Stimulated activated effector memory CD8-positive, alpha-beta T cell treated with anti-CD3 and anti-CD28 coated beads, Interleukin-12 subunit alpha, Interleukin-12 subunit beta, amount 100 ng/mL, for 72 hours (primary cell): ENCODE results near the gene HPCAL1.

Experiments
- ATAC-seq: fragments of 150-1000 bp; cut with Tn5 transposase; 2 replicates; pipeline ENCODE4 v1.10.0; 2021
- DNase-seq, 2 donors: peaks; one replicate each; pipeline ENCODE4 v3.0.0; 2021 to 2022; ENCODE audit warnings: low spot score in 2 of 2
- H3K27ac Mint-ChIP-seq: one replicate; pipeline ENCODE4 v1.8.0; 2022; ENCODE audit warnings: mild to moderate bottlenecking, mixed read lengths
- H3K36me3 Mint-ChIP-seq: one replicate; pipeline ENCODE4 v1.8.0; 2022; ENCODE audit warnings: mild to moderate bottlenecking, mixed read lengths
- H3K4me1 Mint-ChIP-seq: one replicate; pipeline ENCODE4 v1.8.0; 2022; ENCODE audit warnings: mixed read lengths
- H3K4me3 Mint-ChIP-seq: one replicate; pipeline ENCODE4 v1.8.0; 2022; ENCODE audit warnings: mild to moderate bottlenecking, mixed read lengths
- H3K9me3 Mint-ChIP-seq: one replicate; pipeline ENCODE4 v1.8.0; 2022; ENCODE audit warnings: mixed read lengths

HPCAL1 gene

DNA sequence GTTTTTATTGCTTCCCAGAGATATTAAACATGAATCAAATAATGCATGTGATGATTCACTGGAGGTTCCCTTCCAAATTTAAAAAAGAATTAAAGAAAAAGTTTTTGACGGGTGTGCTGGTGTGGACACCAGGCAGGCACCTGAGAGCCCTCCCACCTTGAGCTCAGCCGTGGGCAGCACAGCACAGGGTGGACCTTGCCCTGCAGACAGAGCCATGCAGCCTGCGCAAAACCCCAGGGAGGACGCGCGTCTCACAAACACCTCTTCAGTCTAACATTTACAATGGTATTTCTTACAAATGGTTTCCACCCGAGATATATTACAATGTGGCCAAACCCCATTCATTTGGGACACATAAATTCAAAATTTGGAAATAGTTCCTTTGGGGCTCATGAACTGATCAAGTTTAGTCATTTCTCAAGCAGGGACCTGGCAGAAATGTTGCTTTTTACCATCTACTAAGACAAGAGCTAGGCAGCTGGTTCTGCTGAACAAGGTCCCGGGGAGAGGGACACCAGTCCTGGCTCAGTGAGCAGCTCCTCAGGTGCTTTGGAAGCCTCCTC is 100.0 kb downstream of the HPCAL1 start:
- DNase-seq (no peak), ATAC-seq (no peak)
- peaks cover 79% of the 10 kb centered on the region for H3K36me3 Mint-ChIP-seq
- H3K4me1 Mint-ChIP-seq, result peaks cover 60% of the 10 kb centered on the region
- no peaks in the 10 kb centered on the region for H3K9me3 Mint-ChIP-seq
- H3K4me3 Mint-ChIP-seq, result no peak overlapping the region
- peak overlapping the region; percentile 88 for H3K27ac Mint-ChIP-seq

DNA sequence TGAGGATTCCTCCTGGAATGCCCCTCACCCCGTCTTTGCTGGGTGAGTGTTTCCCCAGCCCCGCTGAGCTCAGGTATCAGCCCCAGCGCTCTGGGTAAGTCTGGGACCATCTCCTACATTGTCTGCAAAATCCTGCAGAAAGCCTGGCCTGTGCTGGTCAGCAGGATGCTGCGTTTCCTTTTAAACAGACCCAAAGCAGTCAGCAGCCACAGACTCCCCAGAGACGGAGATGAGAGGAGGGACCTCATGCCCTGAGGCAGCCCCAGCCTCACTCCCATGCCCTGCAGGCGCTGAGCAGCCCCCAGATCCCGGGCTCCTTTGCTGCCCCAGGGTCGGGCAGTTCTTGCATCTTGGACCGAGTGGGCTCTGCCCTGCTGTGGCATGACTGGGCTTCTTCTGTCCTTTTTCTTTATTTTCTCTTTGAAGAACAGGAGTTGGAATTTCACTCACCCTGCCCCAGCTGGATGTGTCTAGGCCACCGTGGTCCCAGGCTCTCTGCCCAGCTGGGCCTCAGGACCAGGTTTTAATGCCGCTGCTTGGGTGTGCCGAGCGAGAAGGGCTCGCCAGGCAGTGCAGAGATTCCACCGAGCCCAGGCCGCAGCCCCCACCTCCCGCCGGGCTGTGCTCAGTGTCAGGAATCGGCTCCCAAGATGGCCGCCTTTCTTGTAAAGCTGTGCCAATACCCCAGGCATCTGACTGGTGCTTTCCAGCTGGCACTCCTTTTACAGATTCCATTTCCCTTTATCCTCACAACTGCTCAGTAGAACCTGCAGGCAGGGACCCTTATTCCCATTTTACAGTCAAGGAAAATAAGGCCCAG is 101.8 kb downstream of the HPCAL1 start:
- ATAC-seq, result no peak
- no peak for DNase-seq
- no peaks in the 10 kb centered on the region for H3K9me3 Mint-ChIP-seq
- H3K27ac Mint-ChIP-seq, result peak overlapping the region; percentile 7
- H3K4me1 Mint-ChIP-seq, result peaks cover 75% of the 10 kb centered on the region
- H3K36me3 Mint-ChIP-seq, result peaks cover 79% of the 10 kb centered on the region
- no peak overlapping the region for H3K4me3 Mint-ChIP-seq

DNA sequence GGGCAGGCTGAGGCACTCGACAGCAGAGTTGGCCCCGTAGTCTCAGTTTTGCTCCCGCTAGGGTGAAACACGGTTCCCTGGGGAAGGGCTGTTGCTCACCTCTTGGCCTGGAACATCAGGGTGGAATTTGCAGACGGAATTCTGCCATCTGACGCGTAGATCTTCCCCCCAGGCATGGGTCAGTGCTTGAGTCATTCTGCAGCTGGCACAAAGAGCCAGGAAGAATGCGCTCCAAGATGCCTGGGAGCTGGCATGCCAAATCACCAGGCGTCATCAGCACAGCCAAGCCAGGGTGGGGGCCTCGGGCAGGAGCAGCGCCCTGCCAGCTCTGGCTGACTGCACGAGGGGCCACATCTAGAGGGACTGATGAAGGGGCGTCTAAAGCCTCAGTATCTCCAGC is 102.7 kb downstream of the HPCAL1 start:
- Mint-ChIP-seq H3K36me3 (peaks cover 79% of the 10 kb centered on the region), H3K4me3 (no peak overlapping the region), H3K27ac (no peak overlapping the region), H3K9me3 (no peaks in the 10 kb centered on the region), H3K4me1 (peaks cover 66% of the 10 kb centered on the region)
- ATAC-seq (no peak), DNase-seq (no peak)

DNA sequence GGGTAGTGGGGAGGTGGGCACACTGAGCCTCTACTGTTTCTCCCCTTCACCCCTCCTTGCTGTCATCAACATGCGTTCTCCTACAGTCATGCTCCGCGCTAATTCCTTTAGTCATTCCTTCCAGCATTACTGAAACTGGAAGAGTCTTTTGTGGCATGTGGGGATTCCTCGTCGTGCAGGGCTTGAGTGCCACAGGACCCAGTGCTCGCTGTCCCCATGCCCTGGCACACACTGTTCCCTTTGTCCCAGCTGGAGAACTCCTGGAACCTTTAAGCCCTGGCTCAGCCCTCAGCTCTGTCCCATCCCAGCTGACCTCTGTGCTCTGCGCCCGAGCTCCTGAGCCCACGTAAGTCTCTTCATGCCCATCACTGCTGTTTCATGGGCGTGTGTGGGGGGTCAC is 103.3 kb downstream of the HPCAL1 start:
- peaks cover 60% of the 10 kb centered on the region for H3K4me1 Mint-ChIP-seq
- ATAC-seq (no peak), DNase-seq (no peak)
- H3K9me3 Mint-ChIP-seq, result no peaks in the 10 kb centered on the region
- H3K27ac Mint-ChIP-seq, result peak overlapping the region; percentile 64
- H3K4me3 Mint-ChIP-seq, result no peak overlapping the region
- peaks cover 76% of the 10 kb centered on the region for H3K36me3 Mint-ChIP-seq

DNA sequence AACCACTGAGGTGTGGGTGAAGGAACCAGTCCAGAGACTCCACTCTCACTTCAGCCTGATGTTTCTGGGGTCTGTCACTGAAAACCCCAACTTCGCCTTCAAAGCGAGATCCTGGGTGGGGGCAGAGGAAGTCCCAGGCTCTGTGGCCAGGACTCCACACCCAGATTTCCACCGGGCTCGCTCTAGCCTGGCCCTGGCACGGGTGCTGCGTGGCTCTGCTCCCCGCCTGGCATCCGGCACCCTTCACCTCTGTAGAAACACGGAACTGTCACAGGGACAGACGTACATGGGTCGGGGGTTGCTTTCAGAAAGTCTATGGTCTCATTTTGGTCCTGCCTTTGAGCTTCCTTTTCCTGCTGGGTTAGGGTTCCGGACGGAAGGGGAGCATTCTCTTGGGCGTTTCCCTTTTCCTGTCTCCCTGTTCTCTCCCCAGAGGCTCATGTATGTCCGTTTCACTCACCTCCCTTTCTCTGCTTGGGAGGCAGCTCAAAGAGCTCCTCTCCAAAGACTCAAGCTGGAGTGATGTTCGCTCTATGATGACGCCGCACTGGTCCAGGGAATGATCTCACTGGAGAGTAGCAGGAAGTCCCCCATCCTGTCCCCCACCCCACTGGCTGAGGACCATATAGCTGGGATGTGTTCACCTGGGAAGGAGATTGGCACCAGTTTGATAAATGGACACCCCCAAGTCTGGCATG is 103.9 kb downstream of the HPCAL1 start:
- no peak for ATAC-seq
- DNase-seq, result no peak
- Mint-ChIP-seq H3K4me1 (peaks cover 54% of the 10 kb centered on the region), H3K27ac (peak overlapping the region; percentile 64), H3K36me3 (peaks cover 78% of the 10 kb centered on the region), H3K9me3 (no peaks in the 10 kb centered on the region), H3K4me3 (peak overlapping the region; percentile 62)

DNA sequence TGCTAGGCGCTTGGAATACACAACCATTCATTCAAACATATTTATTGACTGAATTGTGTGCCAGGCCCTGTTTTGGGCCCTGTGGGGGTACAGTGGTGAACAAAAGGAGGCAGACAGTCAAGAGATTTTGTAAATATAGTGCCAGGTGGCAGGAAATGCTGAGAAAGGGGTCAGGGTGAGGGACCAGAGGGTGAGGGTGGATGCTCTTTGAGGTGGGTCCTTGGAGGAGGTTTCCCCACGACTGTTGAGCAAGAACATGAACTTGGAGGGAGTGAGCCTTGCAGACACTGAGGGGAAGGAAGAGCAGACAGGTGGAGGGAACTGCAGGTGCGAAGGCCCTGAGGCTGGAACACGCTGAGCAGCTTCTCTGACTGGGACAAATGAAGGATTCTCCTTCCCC is 104.7 kb downstream of the HPCAL1 start:
- DNase-seq, result no peak
- ATAC-seq, result no peak
- Mint-ChIP-seq H3K4me3 (peak overlapping the region; percentile 62), H3K27ac (peak overlapping the region; percentile 64), H3K36me3 (peaks cover 83% of the 10 kb centered on the region), H3K4me1 (peaks cover 51% of the 10 kb centered on the region), H3K9me3 (no peaks in the 10 kb centered on the region)

DNA sequence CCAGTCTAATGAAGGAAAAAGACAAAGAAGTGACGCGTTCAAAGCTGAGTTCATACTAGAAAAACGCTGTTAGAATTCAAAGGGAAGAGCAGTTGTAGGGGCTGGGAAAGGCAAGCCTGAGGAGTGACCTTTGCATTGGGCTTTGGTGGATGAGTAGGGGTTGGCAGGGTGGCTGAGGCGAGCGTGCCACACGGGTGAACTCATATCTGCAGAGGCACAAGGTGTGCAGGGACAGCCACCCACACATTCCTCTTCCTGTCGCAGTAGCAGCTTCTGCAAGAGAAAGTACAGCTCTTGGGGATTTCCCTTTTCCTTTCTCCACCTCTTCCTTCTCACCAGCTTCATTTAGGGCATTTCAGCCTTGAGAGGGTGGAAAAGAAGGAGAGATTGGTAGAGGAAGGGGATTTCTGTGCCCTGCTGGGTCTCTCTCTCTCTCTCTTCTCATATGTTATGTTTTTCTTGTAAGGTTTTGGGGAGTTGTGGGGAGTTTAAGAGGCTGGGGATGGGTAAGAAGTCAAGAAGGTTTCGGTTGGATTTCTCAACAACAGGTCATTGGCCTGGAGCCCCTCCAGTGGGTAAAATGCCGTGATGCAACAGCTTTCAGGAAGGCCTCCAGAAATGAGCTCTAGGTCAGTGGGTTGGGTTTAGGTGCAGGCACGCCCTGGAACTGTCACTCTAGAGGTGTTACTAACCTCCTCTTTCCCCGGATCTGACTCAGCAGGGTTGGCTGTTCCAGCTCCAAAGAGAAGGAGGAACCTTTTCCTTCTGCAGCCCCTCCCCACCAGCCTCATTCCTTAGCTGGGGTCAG is 105.3 kb downstream of the HPCAL1 start:
- Mint-ChIP-seq H3K36me3 (peaks cover 78% of the 10 kb centered on the region), H3K4me1 (peaks cover 51% of the 10 kb centered on the region), H3K9me3 (no peaks in the 10 kb centered on the region), H3K27ac (peak overlapping the region; percentile 64), H3K4me3 (peak overlapping the region; percentile 62)
- peak; percentile 91 for ATAC-seq
- peak; percentile 28 to 78 for DNase-seq

DNA sequence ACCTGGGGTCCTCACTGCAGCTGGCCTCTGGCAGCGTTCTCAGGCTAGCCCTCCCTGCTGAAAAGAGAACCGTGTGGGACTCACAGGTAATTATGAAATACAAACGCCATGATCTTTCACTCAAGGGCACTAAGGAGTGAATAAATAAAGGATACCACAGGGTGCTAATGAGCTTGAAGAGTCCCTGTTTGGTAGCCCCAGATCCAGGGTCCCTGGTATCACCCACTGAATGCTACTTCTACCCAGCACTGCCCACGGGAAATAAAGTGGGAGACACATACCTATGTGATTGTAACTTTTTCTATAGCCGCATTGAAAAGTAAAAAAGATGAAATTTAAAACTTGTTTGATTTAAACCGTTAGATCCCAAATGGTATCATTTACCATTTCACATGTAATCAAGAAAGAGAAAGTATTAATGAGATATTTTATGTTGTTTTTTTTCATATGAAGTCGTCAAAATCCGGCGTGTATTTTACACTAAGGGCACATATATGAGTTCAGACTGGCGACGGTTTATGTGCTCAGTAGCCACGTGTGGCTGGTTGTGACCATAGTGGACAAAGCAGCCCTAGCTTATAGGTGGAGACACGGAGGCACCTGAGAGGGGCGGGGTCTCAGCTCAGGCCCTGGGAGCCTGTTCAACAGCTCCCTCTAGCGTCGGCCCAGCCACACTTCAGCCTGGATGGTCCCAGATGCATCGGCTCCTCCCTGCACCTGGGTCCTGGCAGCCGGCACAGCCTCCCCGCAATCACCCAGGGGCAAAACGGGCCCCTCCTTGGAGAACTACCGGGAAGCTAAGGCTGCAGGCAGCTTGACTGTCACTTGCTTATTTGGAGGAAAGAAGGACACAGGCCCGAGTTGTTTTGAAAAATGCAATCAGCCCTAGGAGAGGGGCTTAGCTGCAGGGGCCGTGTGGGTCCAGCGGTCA is 106.2 kb downstream of the HPCAL1 start:
- peak; percentile 74 to 91 for DNase-seq
- peaks cover 47% of the 10 kb centered on the region for H3K4me1 Mint-ChIP-seq
- H3K9me3 Mint-ChIP-seq, result no peaks in the 10 kb centered on the region

DNA sequence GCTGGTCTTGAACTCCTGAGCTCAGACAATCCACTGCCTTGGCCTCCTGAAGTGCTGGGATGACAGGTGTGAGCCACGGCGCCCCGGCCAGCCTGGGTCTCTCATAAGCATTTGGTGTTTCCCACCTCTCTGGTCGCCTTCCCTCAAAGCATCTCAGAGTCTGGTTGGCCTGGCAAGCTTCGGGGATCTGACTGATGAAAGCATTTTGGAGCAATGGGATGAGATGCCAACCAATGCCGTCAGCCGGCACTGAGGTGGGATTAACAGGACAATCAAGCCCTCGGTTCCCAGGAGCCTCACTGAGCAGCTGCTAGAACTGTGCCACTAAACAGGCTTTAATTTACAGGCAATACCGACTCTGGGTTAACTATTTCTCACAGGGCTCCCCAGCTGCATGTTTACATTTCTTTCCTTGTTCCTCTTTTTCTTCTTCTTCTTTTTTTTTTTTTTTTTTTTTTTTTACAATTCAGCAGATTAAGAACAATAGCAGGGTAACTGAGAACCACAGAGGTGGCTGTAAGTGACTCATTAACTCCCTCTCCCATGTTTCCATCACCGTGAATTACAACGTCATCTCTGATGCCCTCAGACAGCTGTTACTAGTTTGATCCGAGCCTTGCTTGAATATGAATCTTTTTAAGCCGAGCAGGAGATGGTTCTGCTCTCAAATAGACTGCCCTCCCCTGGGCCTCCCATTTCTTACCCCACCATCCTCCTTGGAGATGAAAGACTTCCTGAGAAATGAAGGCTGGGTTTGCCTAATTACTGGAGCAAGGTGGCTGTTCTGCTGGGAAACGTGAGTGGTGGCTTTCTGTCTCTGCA is 107.5 kb downstream of the HPCAL1 start:
- Mint-ChIP-seq H3K9me3 (no peaks in the 10 kb centered on the region), H3K4me1 (peaks cover 42% of the 10 kb centered on the region), H3K4me3 (no peak overlapping the region), H3K36me3 (peaks cover 72% of the 10 kb centered on the region), H3K27ac (no peak overlapping the region)
- ATAC-seq, result no peak
- no peak for DNase-seq

More for the DNA sequence above, 106.2 kb downstream of the HPCAL1 start:
- H3K36me3 Mint-ChIP-seq, result peaks cover 83% of the 10 kb centered on the region
- peak overlapping the region; percentile 64 for H3K27ac Mint-ChIP-seq
- ATAC-seq, result peak; percentile 72
- peak overlapping the region; percentile 62 for H3K4me3 Mint-ChIP-seq

DNA sequence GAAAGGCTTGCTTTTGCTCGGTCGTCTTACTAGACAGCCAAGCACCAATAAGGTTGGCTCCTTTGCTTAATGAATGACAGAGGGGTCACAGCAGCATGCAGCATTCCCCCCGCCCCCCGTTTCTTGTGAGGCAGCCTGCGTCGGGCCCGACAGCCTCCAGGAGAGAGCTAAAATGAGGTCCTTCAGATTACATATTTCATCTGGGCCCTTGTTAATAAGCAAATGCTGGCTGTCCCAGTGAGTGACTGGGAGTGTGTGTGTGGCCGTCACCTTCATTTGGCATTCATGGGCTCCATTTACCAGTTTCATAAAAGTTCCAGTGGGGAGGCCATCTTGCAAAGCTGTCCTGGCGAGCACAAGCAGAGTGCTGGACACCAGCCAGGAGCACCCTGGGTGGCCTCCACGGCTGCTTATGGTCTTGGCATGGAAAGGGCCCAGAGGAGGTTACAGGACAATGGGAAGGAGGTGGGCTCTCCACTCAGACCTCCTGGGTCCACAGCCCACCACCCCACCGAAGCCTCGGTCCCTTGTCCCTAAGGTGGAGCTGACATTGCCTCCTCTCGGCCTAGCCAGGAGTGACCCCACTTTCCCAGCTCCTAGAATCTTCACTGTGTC is 108.2 kb downstream of the HPCAL1 start:
- Mint-ChIP-seq H3K36me3 (peaks cover 73% of the 10 kb centered on the region), H3K9me3 (no peaks in the 10 kb centered on the region), H3K4me1 (peaks cover 47% of the 10 kb centered on the region), H3K27ac (no peak overlapping the region), H3K4me3 (no peak overlapping the region)
- ATAC-seq (no peak), DNase-seq (no peak)

DNA sequence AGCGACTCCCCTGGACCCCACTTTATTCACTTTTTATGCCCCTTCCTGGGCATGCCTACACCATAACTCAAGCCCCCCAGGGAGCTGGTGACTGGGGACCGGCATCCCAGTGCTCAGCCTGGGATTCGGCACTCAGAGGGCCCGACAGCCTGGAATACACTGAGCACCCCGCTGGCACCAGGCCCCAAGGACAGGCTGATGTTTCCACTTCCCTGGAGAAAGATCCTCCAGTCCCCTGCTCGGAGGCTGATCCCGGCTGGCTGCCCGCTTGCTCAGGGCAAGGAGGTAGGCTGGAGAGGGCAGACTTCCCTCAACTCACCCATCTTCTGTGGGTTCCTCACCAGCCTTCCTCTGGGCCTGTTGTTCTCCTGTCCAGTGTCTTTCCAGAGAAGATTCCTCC is 108.9 kb downstream of the HPCAL1 start:
- Mint-ChIP-seq H3K27ac (no peak overlapping the region), H3K9me3 (no peaks in the 10 kb centered on the region), H3K4me3 (no peak overlapping the region), H3K36me3 (peaks cover 70% of the 10 kb centered on the region), H3K4me1 (peaks cover 44% of the 10 kb centered on the region)
- ATAC-seq (no peak), DNase-seq (no peak)

DNA sequence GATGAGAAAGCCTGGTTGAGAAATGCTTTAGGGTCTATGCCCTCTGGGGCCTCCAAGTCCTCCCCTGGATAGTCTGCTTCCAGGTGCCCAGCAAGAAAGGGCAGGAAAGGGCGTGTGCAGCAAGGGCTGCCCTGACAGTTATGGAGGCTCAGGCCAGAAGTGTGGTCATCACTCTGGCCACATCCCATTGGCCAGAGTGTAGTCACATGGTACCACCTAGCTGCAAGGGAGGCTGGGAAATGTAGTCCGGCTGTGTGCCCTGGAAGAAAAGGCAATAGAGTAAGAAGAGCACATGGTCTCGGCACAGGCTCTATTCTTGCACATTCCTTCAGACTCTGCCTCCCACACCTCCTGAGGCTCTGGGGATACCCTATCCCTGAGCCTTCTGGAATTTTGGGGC is 109.7 kb downstream of the HPCAL1 start:
- peak; percentile 38 for ATAC-seq
- H3K4me3 Mint-ChIP-seq, result no peak overlapping the region
- H3K4me1 Mint-ChIP-seq, result peaks cover 36% of the 10 kb centered on the region
- DNase-seq, result peak in 1 of 2 donors; percentile 71
- H3K9me3 Mint-ChIP-seq, result no peaks in the 10 kb centered on the region
- no peak overlapping the region for H3K27ac Mint-ChIP-seq
- H3K36me3 Mint-ChIP-seq, result peaks cover 70% of the 10 kb centered on the region

DNA sequence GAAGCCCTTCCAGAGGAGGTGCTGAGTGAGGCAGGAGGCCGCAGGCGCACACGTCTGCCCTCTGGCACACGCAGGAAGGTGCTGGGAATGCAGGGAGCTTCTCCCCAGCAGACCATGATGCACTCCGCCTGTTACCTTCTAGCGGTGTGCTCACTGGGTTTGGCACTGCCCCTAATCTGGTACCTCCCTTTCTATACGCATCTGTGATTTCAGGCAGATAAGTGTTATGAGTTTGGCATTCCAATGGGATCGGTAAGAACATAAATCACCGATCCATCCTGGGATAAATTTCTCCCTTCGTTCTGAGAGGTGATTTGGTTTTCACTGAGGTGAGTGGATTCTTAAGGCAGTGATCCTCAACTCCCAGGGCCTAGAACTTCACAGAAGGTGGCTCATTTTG is 110.8 kb downstream of the HPCAL1 start:
- no peak overlapping the region for H3K27ac Mint-ChIP-seq
- peaks cover 25% of the 10 kb centered on the region for H3K4me1 Mint-ChIP-seq
- ATAC-seq (no peak), DNase-seq (no peak)
- H3K4me3 Mint-ChIP-seq, result no peak overlapping the region
- H3K36me3 Mint-ChIP-seq, result peaks cover 70% of the 10 kb centered on the region
- H3K9me3 Mint-ChIP-seq, result no peaks in the 10 kb centered on the region
